HepG2 (cell line): ENCODE measurements around the gene HAP1. TPM values are rescaled to one million over a fixed set of nuclear protein-coding genes. Genes with fewer than 3 reads are reported as not detected.

Experiments
- BCLAF1 ChIP-seq: fragments of 450-650 bp; IDR thresholded peaks from 2 replicates; pipeline ENCODE4 v1.6.1; 2017; ENCODE audit warnings: mild to moderate bottlenecking
- HIVEP1 ChIP-seq: sonication (generic); formaldehyde crosslinking; IDR thresholded peaks from 2 replicates; pipeline ENCODE4 v1.4.0; 2020; ENCODE audit warnings: mild to moderate bottlenecking, missing genetic modification reagents
- HMGXB4 ChIP-seq, 2 experiments: sonication (generic) in 1 of 2; formaldehyde crosslinking in 1 of 2; IDR thresholded peaks; 2 replicates each; pipeline versions ENCODE4 v1.4.0 to v1.6.1; 2018 to 2020; ENCODE audit warnings: missing genetic modification reagents in 2 of 2, borderline replicate concordance in 1 of 2, low read depth in 1 of 2, mild to moderate bottlenecking in 1 of 2, missing biosample characterization in 1 of 2
- MIER2 ChIP-seq: IDR thresholded peaks from 2 replicates; pipeline ENCODE4 v1.6.1; 2016; ENCODE audit warnings: missing biosample characterization, missing genetic modification reagents
- ZHX2 ChIP-seq, 2 experiments: sonication (generic) in 1 of 2; formaldehyde crosslinking in 1 of 2; IDR thresholded peaks; 2 replicates each; pipeline versions ENCODE4 v1.6.1 to v1.9.0; 2014 to 2022; ENCODE audit warnings: antibody characterized with exemption in 1 of 2, borderline replicate concordance in 1 of 2, inconsistent platforms in 1 of 2, low read depth in 1 of 2, missing genetic modification reagents in 1 of 2
- ZNF446 ChIP-seq: sonication (generic); formaldehyde crosslinking; IDR thresholded peaks from 2 replicates; pipeline ENCODE4 v1.5.0; 2020; ENCODE audit warnings: mild to moderate bottlenecking, missing genetic modification reagents
- ZNF484 ChIP-seq: sonication (generic); formaldehyde crosslinking; IDR thresholded peaks from 2 replicates; pipeline ENCODE4 v1.5.1; 2020; ENCODE audit warnings: mild to moderate bottlenecking, low read depth, missing genetic modification reagents, borderline replicate concordance
- ZNF512B ChIP-seq: sonication (generic); formaldehyde crosslinking; IDR thresholded peaks from 2 replicates; pipeline ENCODE4 v1.5.1; 2020; ENCODE audit warnings: missing genetic modification reagents, mild to moderate bottlenecking, borderline replicate concordance
- ZNF598 ChIP-seq: sonication (generic); formaldehyde crosslinking; IDR thresholded peaks from 2 replicates; pipeline ENCODE4 v1.5.1; 2020; ENCODE audit warnings: mild to moderate bottlenecking, missing genetic modification reagents, borderline replicate concordance
- polyA plus RNA-seq, 8 experiments: library from polyadenylated mRNA; depleted of rRNA in 3 of 8; stranded (reverse) in 7 of 8; unstranded in 1 of 8; fragments of >200 nt; fragmentation: Illumina TruSeq in 4 of 8; extraction: Trizol in 4 of 8; gene quantifications; 2 replicates each; pipeline versions ENCODE4 v1.2.1 to v1.2.3, GENCODE V29; 2011 to 2016; ENCODE audit warnings: low read depth in 4 of 8, missing spikeins in 1 of 8, mixed read lengths in 1 of 8; ENCODE audit not compliant: insufficient read depth in 1 of 8
- total RNA-seq, 5 experiments: library from RNA; depleted of rRNA; stranded (reverse); fragments of >200 nt; fragmentation: Illumina TruSeq; extraction: Trizol; gene quantifications; 2 replicates each; pipeline ENCODE4 v1.2.3, GENCODE V29; 2016; ENCODE audit warnings: low read depth in 1 of 5
- TF ChIP-seq, protein P1 (sequence below): sonication (generic); formaldehyde crosslinking; IDR thresholded peaks from 2 replicates; pipeline ENCODE4 v1.5.0; 2020; ENCODE audit warnings: mild to moderate bottlenecking, missing genetic modification reagents

The HAP1 gene
- total and polyA plus RNA-seq, 2 of the 13 experiments (the other 11 are each of a cell fraction or from before 2014, with no cell fraction given), result 0.07 TPM

- TF ChIP-seq HMGXB4 (CRISPR knock-in tag; IDR thresholded peaks at IDR 0.05; ENCODE audit: borderline replicate concordance in 1 of 2, low read depth in 1 of 2), result no peak; a peak in 2 of 4 replicates
- no peak for TF ChIP-seq ZHX2 (IDR thresholded peaks at IDR 0.05; ENCODE audit: low read depth)
- TF ChIP-seq ZHX2 (CRISPR knock-in tag; IDR thresholded peaks at IDR 0.05; ENCODE audit: borderline replicate concordance), result no peak
- TF ChIP-seq, protein P1, sequence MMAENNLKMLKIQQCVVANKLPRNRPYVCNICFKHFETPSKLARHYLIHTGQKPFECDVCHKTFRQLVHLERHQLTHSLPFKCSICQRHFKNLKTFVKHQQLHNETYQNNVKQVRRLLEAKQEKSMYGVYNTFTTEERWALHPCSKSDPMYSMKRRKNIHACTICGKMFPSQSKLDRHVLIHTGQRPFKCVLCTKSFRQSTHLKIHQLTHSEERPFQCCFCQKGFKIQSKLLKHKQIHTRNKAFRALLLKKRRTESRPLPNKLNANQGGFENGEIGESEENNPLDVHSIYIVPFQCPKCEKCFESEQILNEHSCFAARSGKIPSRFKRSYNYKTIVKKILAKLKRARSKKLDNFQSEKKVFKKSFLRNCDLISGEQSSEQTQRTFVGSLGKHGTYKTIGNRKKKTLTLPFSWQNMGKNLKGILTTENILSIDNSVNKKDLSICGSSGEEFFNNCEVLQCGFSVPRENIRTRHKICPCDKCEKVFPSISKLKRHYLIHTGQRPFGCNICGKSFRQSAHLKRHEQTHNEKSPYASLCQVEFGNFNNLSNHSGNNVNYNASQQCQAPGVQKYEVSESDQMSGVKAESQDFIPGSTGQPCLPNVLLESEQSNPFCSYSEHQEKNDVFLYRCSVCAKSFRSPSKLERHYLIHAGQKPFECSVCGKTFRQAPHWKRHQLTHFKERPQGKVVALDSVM (CRISPR knock-in tag), result 0 out of 2 replicates have a peak, but pooled peaks have one; percentile 5
- no peak for TF ChIP-seq HIVEP1 (CRISPR knock-in tag)
- no peak for TF ChIP-seq MIER2 (CRISPR knock-in tag)
- TF ChIP-seq ZNF484 (CRISPR knock-in tag), result no peak
- TF ChIP-seq ZNF446, result no peak
- TF ChIP-seq BCLAF1, result no peak
- no peak for TF ChIP-seq ZNF512B (CRISPR knock-in tag)
- TF ChIP-seq ZNF598, result no peak
Measured at GRCh38 chr17:41689497-41690299, 44.7 kb downstream of the HAP1 start (continued).
